ENCODE measurements around the gene CALCOCO1. TPM values are rescaled to one million over a fixed set of nuclear protein-coding genes. Genes with fewer than 3 reads are reported as not detected.

The CALCOCO1 gene, protein sequence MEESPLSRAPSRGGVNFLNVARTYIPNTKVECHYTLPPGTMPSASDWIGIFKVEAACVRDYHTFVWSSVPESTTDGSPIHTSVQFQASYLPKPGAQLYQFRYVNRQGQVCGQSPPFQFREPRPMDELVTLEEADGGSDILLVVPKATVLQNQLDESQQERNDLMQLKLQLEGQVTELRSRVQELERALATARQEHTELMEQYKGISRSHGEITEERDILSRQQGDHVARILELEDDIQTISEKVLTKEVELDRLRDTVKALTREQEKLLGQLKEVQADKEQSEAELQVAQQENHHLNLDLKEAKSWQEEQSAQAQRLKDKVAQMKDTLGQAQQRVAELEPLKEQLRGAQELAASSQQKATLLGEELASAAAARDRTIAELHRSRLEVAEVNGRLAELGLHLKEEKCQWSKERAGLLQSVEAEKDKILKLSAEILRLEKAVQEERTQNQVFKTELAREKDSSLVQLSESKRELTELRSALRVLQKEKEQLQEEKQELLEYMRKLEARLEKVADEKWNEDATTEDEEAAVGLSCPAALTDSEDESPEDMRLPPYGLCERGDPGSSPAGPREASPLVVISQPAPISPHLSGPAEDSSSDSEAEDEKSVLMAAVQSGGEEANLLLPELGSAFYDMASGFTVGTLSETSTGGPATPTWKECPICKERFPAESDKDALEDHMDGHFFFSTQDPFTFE
- total RNA-seq: 100 to 1,000 TPM; 158 to 385 (median 239) TPM

DNA sequence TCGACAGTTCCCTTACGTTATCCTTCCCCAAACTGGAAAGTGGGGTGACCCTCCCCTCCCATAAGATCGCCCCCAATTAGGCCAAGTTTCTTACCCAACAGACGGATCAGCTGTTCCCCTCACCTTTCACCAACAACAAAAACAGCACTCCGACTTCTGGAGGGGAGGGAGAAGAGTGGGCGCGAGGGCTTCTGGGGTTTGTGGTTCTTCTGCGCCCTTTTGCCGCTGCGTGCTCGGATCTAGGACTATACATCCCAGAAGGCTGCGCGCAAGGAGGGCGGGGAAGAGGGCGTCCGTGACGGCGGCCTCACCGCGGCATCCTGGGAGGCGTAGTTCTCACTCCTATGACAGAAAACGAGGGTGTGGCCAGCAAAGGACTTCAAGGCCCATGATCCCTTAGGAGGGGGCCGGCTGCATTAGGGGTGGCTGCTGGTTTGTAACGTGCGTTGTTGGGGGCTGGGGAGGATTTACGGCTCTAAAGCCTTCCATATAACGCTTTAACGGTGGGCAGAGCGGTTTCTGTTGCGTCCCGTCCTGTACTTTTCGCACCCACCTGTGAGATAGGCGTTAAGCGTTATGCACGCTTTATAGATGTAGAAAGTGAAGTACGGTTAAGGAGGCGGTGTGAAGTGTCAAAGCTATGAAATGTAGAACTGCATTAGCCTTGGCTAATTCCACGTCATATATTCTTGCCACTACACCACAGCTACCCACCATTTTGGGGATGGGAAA, at the start of gene CALCOCO1:
Gene CALCOCO1 (minus strand): TSS at position 143 of the 732 bp plus-strand sequence. CDS start 2,210 bp downstream, outside the sequence.
- peak; percentile 70 to 91 for TF ChIP-seq POLR2A (IDR thresholded peaks at IDR 0.05)
- TF ChIP-seq, protein P1, sequence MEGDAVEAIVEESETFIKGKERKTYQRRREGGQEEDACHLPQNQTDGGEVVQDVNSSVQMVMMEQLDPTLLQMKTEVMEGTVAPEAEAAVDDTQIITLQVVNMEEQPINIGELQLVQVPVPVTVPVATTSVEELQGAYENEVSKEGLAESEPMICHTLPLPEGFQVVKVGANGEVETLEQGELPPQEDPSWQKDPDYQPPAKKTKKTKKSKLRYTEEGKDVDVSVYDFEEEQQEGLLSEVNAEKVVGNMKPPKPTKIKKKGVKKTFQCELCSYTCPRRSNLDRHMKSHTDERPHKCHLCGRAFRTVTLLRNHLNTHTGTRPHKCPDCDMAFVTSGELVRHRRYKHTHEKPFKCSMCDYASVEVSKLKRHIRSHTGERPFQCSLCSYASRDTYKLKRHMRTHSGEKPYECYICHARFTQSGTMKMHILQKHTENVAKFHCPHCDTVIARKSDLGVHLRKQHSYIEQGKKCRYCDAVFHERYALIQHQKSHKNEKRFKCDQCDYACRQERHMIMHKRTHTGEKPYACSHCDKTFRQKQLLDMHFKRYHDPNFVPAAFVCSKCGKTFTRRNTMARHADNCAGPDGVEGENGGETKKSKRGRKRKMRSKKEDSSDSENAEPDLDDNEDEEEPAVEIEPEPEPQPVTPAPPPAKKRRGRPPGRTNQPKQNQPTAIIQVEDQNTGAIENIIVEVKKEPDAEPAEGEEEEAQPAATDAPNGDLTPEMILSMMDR (IDR thresholded peaks at IDR 0.05 in 4 of 5, conservative IDR thresholded peaks at IDR 0.05 in 1 of 5): no peak
- Histone ChIP-seq H3K9me3 (no peaks in the 10 kb centered on the region), H3K27ac (peak within 1 kb of the TSS; percentile 87 to 98 (median 93)), H3K27me3 (no peaks in the 10 kb centered on the region), H3K4me3 (peak within 1 kb of the TSS; percentile 69 to 93 (median 82)), H3K36me3 (peaks cover 0 to 26% of the 10 kb centered on the region in 2 donors), H3K4me1 (peaks cover 18% of the 10 kb centered on the region in 2 donors)
- ATAC-seq (peak; percentile 96 to 97), DNase-seq (peak; percentile 98 to 99)
- intact Hi-C loops (cut with DNase I; ENCODE audit: low total_unique reads): loop anchor here (1.0 to 10.0 kb wide), 6 partner anchors 19 to 647 kb away; partner anchors contain the start of genes AAAS, ATF7, ATP5MC2 and CBX5
- in situ Hi-C loops (cut with MboI; ENCODE audit: low sequenced_read_pairs in 4 of 4): no loop called here

DNA sequence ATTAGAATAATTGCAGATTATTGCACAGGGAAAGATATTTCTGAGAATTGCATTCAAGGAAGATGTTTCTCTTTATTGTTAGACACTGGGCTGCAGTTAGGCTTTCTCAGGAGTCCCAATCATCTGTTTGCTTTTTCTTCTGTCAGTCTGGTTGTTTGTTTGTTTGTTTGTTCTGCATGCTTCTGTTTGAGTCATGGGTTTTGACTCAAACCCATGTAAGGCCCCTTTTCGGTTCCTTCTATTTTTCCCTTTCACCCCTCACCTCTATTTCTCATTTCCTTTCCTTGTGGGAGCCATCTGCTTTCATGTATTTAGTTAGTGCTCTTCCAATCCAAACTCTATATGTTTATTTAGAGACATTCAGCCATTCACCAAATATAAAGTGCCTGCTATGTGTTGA, 49.6 kb upstream of the CALCOCO1 start:
- H3K27me3 ChIP-seq: peaks cover 0 to 1% (median 0%) of the 10 kb centered on the region in 3 donors
- DNase-seq (no peak), ATAC-seq (no peak)
- peaks cover 0 to 5% of the 10 kb centered on the region in 2 donors for H3K4me1 ChIP-seq
- in situ Hi-C loops (cut with MboI; ENCODE audit: low sequenced_read_pairs in 4 of 4): loop anchor here in 2 of 4 donors (25.0 kb wide), 1 partner anchor 435 kb away; no protein-coding TSS in a partner anchor
- no peak overlapping the region for H3K27ac ChIP-seq
- no peaks in the 10 kb centered on the region for H3K9me3 ChIP-seq
- intact Hi-C loops (cut with DNase I; ENCODE audit: low total_unique reads): no loop called here
- TF ChIP-seq, protein P1 (IDR thresholded peaks at IDR 0.05 in 4 of 5, conservative IDR thresholded peaks at IDR 0.05 in 1 of 5): no peak
- TF ChIP-seq POLR2A (IDR thresholded peaks at IDR 0.05): no peak
- H3K4me3 ChIP-seq: no peak overlapping the region
- H3K36me3 ChIP-seq: no peaks in the 10 kb centered on the region

DNA sequence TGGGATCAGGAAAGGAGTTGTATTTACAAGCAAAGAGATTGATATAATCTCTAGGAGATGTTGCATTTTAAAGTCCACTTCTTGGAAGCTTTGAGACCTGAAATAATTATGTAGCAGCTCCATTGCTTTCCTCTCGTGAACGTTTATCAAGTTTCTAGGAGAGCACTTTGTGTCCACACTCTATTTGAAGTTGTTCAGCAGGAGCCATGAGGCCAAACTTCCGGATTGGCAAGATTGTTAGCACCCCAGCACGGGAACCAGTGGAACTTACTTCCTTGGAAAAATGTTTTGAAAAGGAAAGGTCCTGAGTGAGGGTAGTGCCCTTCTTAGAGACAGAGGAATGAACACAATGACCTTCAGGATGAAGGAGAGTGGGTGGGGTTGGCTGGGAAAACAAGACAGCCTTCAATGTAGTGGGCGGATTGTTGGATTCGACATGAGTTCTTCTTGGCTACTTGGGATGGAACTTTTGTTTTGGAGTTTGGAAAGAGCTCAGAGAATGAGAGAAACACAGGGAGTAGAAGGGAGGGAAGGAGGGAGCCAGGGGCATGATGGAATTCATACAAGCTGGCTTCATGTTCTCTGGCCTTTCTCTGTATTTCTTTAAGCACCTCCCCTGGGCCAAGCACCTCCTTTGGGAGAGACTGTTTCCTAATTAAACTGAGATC, 48.4 kb upstream of the CALCOCO1 start:
- DNase-seq: peak; percentile 7 to 46
- peak overlapping the region in 3 of 4 donors; percentile 53 to 59 (median 55) for H3K27ac ChIP-seq
- H3K4me3 ChIP-seq: no peak overlapping the region
- no peaks in the 10 kb centered on the region for H3K27me3 ChIP-seq
- no peaks in the 10 kb centered on the region for H3K9me3 ChIP-seq
- no peaks in the 10 kb centered on the region for H3K36me3 ChIP-seq
- peaks cover 0 to 5% of the 10 kb centered on the region in 2 donors for H3K4me1 ChIP-seq
- no peak for TF ChIP-seq POLR2A (IDR thresholded peaks at IDR 0.05)
- TF ChIP-seq, protein P1 (IDR thresholded peaks at IDR 0.05 in 4 of 5, conservative IDR thresholded peaks at IDR 0.05 in 1 of 5): no peak
- ATAC-seq: peak; percentile 47 to 61
- intact Hi-C loops (cut with DNase I; ENCODE audit: low total_unique reads) (no loop called here), in situ Hi-C loops (cut with MboI; ENCODE audit: low sequenced_read_pairs in 4 of 4) (loop anchor here in 2 of 4 donors (25.0 kb wide), 1 partner anchor 437 kb away; no protein-coding TSS in a partner anchor)

DNA sequence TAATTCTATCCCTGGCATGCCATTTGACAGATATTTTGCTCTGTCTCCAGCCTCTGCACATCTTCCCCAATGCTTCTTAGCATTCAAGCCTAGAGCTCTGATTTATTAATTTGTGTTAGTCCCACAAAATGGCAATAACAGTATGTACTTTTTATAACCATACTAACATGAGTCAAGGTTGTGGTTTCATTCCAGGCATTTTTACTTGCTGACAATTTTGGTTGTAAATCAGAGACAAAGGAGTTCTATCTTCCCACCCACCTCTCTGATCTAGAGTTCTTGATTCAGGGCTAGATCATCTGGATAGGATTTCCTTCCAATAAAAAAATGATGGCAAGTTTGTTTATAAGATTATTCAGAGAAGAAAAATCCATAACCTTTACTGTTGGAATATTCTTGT, 43.0 kb upstream of the CALCOCO1 start:
- H3K9me3 ChIP-seq: no peaks in the 10 kb centered on the region
- no peak for TF ChIP-seq POLR2A (IDR thresholded peaks at IDR 0.05)
- TF ChIP-seq, protein P1 (IDR thresholded peaks at IDR 0.05 in 4 of 5, conservative IDR thresholded peaks at IDR 0.05 in 1 of 5): no peak
- no peaks in the 10 kb centered on the region for H3K4me1 ChIP-seq
- DNase-seq (no peak), ATAC-seq (no peak)
- intact Hi-C loops (cut with DNase I; ENCODE audit: low total_unique reads) (no loop called here), in situ Hi-C loops (cut with MboI; ENCODE audit: low sequenced_read_pairs in 4 of 4) (no loop called here)
- peaks cover 0 to 6% (median 0%) of the 10 kb centered on the region in 3 donors for H3K27me3 ChIP-seq
- H3K27ac ChIP-seq: no peak overlapping the region
- no peak overlapping the region for H3K4me3 ChIP-seq
- H3K36me3 ChIP-seq: no peaks in the 10 kb centered on the region
